GM12878 (cell line): ENCODE measurements around the gene CDH4. TPM values are rescaled to one million over a fixed set of nuclear protein-coding genes. Genes with fewer than 3 reads are reported as not detected.

Source experiments
- ATAC-seq: fragments of 200-7000 bp; cut with Tn5 transposase; 3 replicates; pipeline ENCODE4 v1.9.1; 2020; ENCODE audit warnings: mild to moderate bottlenecking, moderate library complexity
- BruUV-seq: library from RNA; stranded (reverse); fragments of 400-500 nt; replicated peaks from 2 replicates; lab custom pipeline; 2021; lab: Mats Ljungman, UMichigan
- CTCF ChIA-PET: fragments of 300-600 bp; sonication (Branson Sonifier 250); formaldehyde crosslinking; extraction: SDS; loops from one replicate; lab custom pipeline; 2021; ENCODE audit warnings: inconsistent platforms; lab: Yijun Ruan, JAX
- POLR2A ChIA-PET: fragments of 350-600 bp; formaldehyde crosslinking; extraction: SDS; loops from one replicate; lab custom pipeline; 2021; ENCODE audit warnings: inconsistent platforms; lab: Charles Lee
- RAD21 ChIA-PET: fragments of 300-600 bp; sonication (Branson Sonifier 250); formaldehyde crosslinking; loops from one replicate; lab custom pipeline; 2023; ENCODE audit warnings: antibody characterized with exemption; ENCODE audit not compliant: unreplicated experiment; lab: Charles Lee
- SMC1A ChIA-PET: fragments of 300-600 bp; sonication (Branson Sonifier 250); formaldehyde crosslinking; loops from one replicate; lab custom pipeline; 2023; ENCODE audit not compliant: unreplicated experiment, uncharacterized antibody; lab: Charles Lee
- DNase-seq: peaks from one replicate; pipeline ENCODE4 v3.0.0-alpha.2; 2011; ENCODE audit warnings: low read depth, low spot score
- FAIRE-seq: peaks from 3 replicates; lab custom pipeline; 2011; peaks lifted over from hg19 to GRCh38; lab: Jason Lieb, UNC
- H2AFZ ChIP-seq: 2 replicates; pipeline ENCODE4 v1.6.0; 2011; ENCODE audit warnings: low read depth, low read length, control low read depth; ENCODE audit not compliant: control insufficient read depth
- H3K27ac ChIP-seq: 2 replicates; pipeline ENCODE4 v1.5.1; 2011; ENCODE audit warnings: control low read depth; ENCODE audit not compliant: control insufficient read depth, insufficient read depth
- H3K27me3 ChIP-seq, 2 experiments: replicated peaks in 1 of 2; 2 replicates each; pipeline versions ENCODE4 v1.6.0 to v1.6.1; 2011; ENCODE audit warnings: low read length in 1 of 2; ENCODE audit not compliant: control insufficient read depth in 2 of 2, insufficient read depth in 2 of 2
- H3K36me3 ChIP-seq, 2 experiments: 2 replicates each; pipeline ENCODE4 v1.5.1; 2011; ENCODE audit warnings: low read length in 1 of 2; ENCODE audit not compliant: control insufficient read depth in 2 of 2, insufficient read depth in 2 of 2
- H3K4me1 ChIP-seq: 2 replicates; pipeline ENCODE4 v1.6.1; 2011; ENCODE audit warnings: mild to moderate bottlenecking, low read length, moderate library complexity, mixed read lengths; ENCODE audit not compliant: control insufficient read depth, insufficient read depth
- H3K4me2 ChIP-seq: 2 replicates; pipeline ENCODE4 v1.6.0; 2011; ENCODE audit warnings: control low read depth; ENCODE audit not compliant: control insufficient read depth, insufficient read depth
- H3K4me3 ChIP-seq: fragments of 200-600 bp; sonication (generic); 2 replicates; pipeline ENCODE4 v1.5.1; 2016
- H3K79me2 ChIP-seq: 2 replicates; pipeline ENCODE4 v1.6.0; 2011; ENCODE audit warnings: low read length; ENCODE audit not compliant: control insufficient read depth, insufficient read depth
- H3K9ac ChIP-seq: 2 replicates; pipeline ENCODE4 v1.8.0; 2011; ENCODE audit warnings: low read length, control low read depth, mixed read lengths; ENCODE audit not compliant: control insufficient read depth, insufficient read depth
- H3K9me3 ChIP-seq: replicated peaks from 3 replicates; pipeline ENCODE4 v1.5.1; 2011; ENCODE audit warnings: mild to moderate bottlenecking, low read length; ENCODE audit not compliant: control insufficient read depth, insufficient read depth
- H4K20me1 ChIP-seq: 2 replicates; pipeline ENCODE4 v1.6.0; 2011; ENCODE audit not compliant: control insufficient read depth, insufficient read depth
- CBX5 ChIP-seq: sonication (generic); IDR thresholded peaks from 2 replicates; pipeline ENCODE4 v1.6.1; 2016; ENCODE audit warnings: low read depth, moderate library complexity, mild to moderate bottlenecking, inconsistent platforms
- CEBPZ ChIP-seq: fragments of 150-350 bp; IDR thresholded peaks from 2 replicates; pipeline ENCODE4 v1.6.1; 2016; ENCODE audit warnings: low read depth, low read length
- DPF2 ChIP-seq: fragments of 450-650 bp; IDR thresholded peaks from 2 replicates; pipeline ENCODE4 v1.6.1; 2017; ENCODE audit warnings: mild to moderate bottlenecking
- HDAC6 ChIP-seq: fragments of 200-600 bp; sonication (generic); IDR thresholded peaks from one replicate; pipeline ENCODE4 v1.8.0; 2017; ENCODE audit warnings: antibody characterized with exemption; ENCODE audit not compliant: unreplicated experiment
- IRF5 ChIP-seq: fragments of 450-650 bp; IDR thresholded peaks from 2 replicates; pipeline ENCODE4 v1.6.1; 2017; ENCODE audit warnings: borderline replicate concordance
- KLF5 ChIP-seq: fragments of 450-650 bp; IDR thresholded peaks from 2 replicates; pipeline ENCODE4 v1.6.1; 2014; ENCODE audit warnings: mild to moderate bottlenecking; ENCODE audit not compliant: partially characterized antibody
- PAX5 ChIP-seq: IDR thresholded peaks from 2 replicates; pipeline ENCODE4 v1.6.1; 2011; ENCODE audit warnings: low read depth, low read length, borderline replicate concordance
- POLR2AphosphoS2 ChIP-seq: IDR thresholded peaks from 2 replicates; pipeline ENCODE4 v1.6.1; 2011; ENCODE audit warnings: low read depth, mild to moderate bottlenecking, low read length, improper control_type of control experiment, moderate library complexity
- RFX5 ChIP-seq: IDR thresholded peaks from 2 replicates; pipeline ENCODE4 v1.6.1; 2011; ENCODE audit warnings: low read depth, low read length, improper control_type of control experiment
- RUNX3 ChIP-seq: IDR thresholded peaks from 2 replicates; pipeline ENCODE4 v1.6.1; 2012; ENCODE audit warnings: low read length, inconsistent platforms
- SREBF2 ChIP-seq: IDR thresholded peaks from 2 replicates; pipeline ENCODE4 v1.6.1; 2012; ENCODE audit warnings: mild to moderate bottlenecking, low read length
- TAF1 ChIP-seq: IDR thresholded peaks from 2 replicates; pipeline ENCODE4 v1.6.1; 2011; ENCODE audit warnings: mild to moderate bottlenecking, low read depth, low read length, borderline replicate concordance
- ZBTB11 ChIP-seq: fragments of 450-650 bp; formaldehyde crosslinking; IDR thresholded peaks from 2 replicates; pipeline ENCODE4 v1.5.0; 2022; ENCODE audit warnings: mild to moderate bottlenecking, missing genetic modification characterization
- WGBS: methylation state at CpG from one replicate; pipeline ENCODE4 v1.1.6; 2016; ENCODE audit warnings: low lambda C conversion rate; ENCODE audit not compliant: insufficient replicate concordance, insufficient coverage; ENCODE audit errors: missing lambda C conversion rate; 5-methylcytosine and 5-hydroxymethylcytosine counted together
- in situ Hi-C: fragments of 300-500 bp; cut with MboI; formaldehyde crosslinking; loops from 9 replicates; pipeline ENCODE4 v1.14.3; 2018; ENCODE audit warnings: mixed read lengths
- intact Hi-C: fragments of 100-400 bp; cut with micrococcal nuclease; formaldehyde crosslinking; loops from one replicate; pipeline ENCODE4 v1.14.2; 2022; ENCODE audit not compliant: unreplicated experiment
- polyA plus RNA-seq, 11 experiments: library from polyadenylated mRNA; depleted of rRNA in 4 of 11; unstranded in 6 of 11; stranded (reverse) in 5 of 11; fragments of >200 nt; fragmentation: Nextera tagmentation in 4 of 11; fragmentation: Illumina TruSeq in 1 of 11; extraction: Ambion mirVana in 4 of 11; extraction: Trizol in 1 of 11; gene quantifications; 1 replicate in 1 of 11; 2 replicates in 10 of 11; pipeline versions ENCODE4 v1.2.1 to v1.2.3, GENCODE V29; 2011 to 2016; ENCODE audit warnings: inconsistent platforms in 2 of 11, missing spikeins in 2 of 11, low read depth in 1 of 11
- total RNA-seq, 4 experiments: library from RNA; depleted of rRNA in 3 of 4; stranded (reverse); fragments of >200 nt in 3 of 4; fragmentation: Illumina TruSeq in 1 of 4; extraction: Trizol in 1 of 4; gene quantifications; 2 replicates each; pipeline versions ENCODE4 v1.2.1 to v1.2.3, GENCODE V29; 2013 to 2021

CDH4 gene
- total and polyA plus RNA-seq, 10 of the 15 experiments (the other 5 are each of a cell fraction or from before 2014, with no cell fraction given) = not detected

GRCh38 chr20:61734733-61735502 lies 482.9 kb downstream of the CDH4 start (continued):
- no peak for TF ChIP-seq IRF5
- TF ChIP-seq SREBF2 = no peak

- H3K4me3 ChIP-seq = no peak overlapping the region
- H3K9me3 ChIP-seq = no peaks in the 10 kb centered on the region
- in situ Hi-C loops = no loop called here
- TF ChIP-seq HDAC6 (no peak), TAF1 (no peak), RFX5 (no peak), ZBTB11 (CRISPR knock-in tag) (no peak), DPF2 (no peak), CBX5 (no peak), CEBPZ (no peak), PAX5 (no peak), RUNX3 (no peak), POLR2AphosphoS2 (no peak), KLF5 (no peak)
Measured at GRCh38 chr20:61735503-61735785, 483.4 kb downstream of the CDH4 start.

More at GRCh38 chr20:61735503-61735785, 483.4 kb downstream of the CDH4 start:
- H3K36me3 ChIP-seq = no peaks in the 10 kb centered on the region
- H3K27ac ChIP-seq = no peak overlapping the region
- CTCF ChIA-PET = no interaction called here
- no peak overlapping the region for H3K4me2 ChIP-seq
- no peak overlapping the region for H3K9ac ChIP-seq
- no peaks in the 10 kb centered on the region for H3K79me2 ChIP-seq
- DNase-seq (no peak), FAIRE-seq (no peak), ATAC-seq (no peak)
- RAD21 ChIA-PET = no interaction called here
- no peaks in the 10 kb centered on the region for H4K20me1 ChIP-seq
- no peaks in the 10 kb centered on the region for H3K27me3 ChIP-seq
- H2AFZ ChIP-seq = no peak overlapping the region
- no TSS peak for BruUV-seq
- SMC1A ChIA-PET = no interaction called here
- 10% methylated on average over 11 of the region's 11 CpGs for WGBS
- intact Hi-C loops = no loop called here
- no peaks in the 10 kb centered on the region for H3K4me1 ChIP-seq
- POLR2A ChIA-PET = no interaction called here
